Activated T-helper 2 cell treated with anti-CD3 and anti-CD28 coated beads, Interferon-gamma antibody, Interleukin-2, Interleukin-4, amounts not matched to agents 10 μg/mL and 5 μg/mL and 100 μg/mL, durations not matched to agents 14 hours and 24 hours and 36 hours (primary cell): Measurements from ENCODE around the gene NACA2. TPM values are rescaled to one million over a fixed set of nuclear protein-coding genes. Genes with fewer than 3 reads are reported as not detected.
"Not testable (repeated sequence)": the region's sequence is repeated elsewhere in the genome, so short reads cannot be mapped to it uniquely, and the experiment has no call there.

ENCODE experiments used
- DNase-seq: peaks from one replicate; pipeline ENCODE4 v3.0.0; 2021; ENCODE audit warnings: low spot score
- H3K27ac Mint-ChIP-seq: one replicate; pipeline ENCODE4 v1.8.0; 2021; ENCODE audit warnings: mixed read lengths
- H3K27me3 Mint-ChIP-seq: one replicate; pipeline ENCODE4 v1.8.0; 2021; ENCODE audit warnings: low read depth, mixed read lengths
- H3K36me3 Mint-ChIP-seq: one replicate; pipeline ENCODE4 v1.8.0; 2021; ENCODE audit warnings: low read depth, mixed read lengths
- H3K4me1 Mint-ChIP-seq: one replicate; pipeline ENCODE4 v1.8.0; 2021; ENCODE audit warnings: low read depth, mixed read lengths
- H3K4me3 Mint-ChIP-seq: one replicate; pipeline ENCODE4 v1.8.0; 2021; ENCODE audit warnings: low read depth, mild to moderate bottlenecking, moderate library complexity, mixed read lengths
- H3K9me3 Mint-ChIP-seq: one replicate; pipeline ENCODE4 v1.8.0; 2021; ENCODE audit warnings: mixed read lengths
- intact Hi-C: fragments of 100-400 bp; cut with micrococcal nuclease; formaldehyde crosslinking; loops from one replicate; pipeline ENCODE4 v1.15.1; 2023
- total RNA-seq: library from RNA; stranded (reverse); gene quantifications from 2 replicates; pipeline ENCODE4 v1.2.3, GENCODE V29; 2022

Gene NACA2
- not detected in 2 replicates for total RNA-seq

DNA sequence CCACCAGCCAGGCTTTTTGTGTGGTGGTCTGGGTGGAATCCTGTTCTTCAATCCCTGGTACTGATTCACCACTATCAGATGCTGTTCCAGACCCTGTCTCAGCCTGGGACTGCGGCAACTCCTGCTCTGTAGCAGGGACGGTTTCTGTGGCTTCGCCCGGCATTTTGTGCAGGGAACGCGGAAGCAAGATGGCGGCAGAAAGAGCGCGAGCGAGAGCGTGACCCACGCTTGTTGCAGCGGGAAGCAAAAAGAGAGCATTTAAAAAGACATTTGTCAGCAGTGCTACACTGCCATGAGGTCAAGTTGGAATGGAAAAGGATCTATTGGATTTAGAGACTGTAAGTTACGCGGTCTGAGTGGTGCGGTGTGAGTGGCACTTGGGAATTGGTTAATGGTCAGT, at the start of gene NACA2:
Gene NACA2 (minus strand): TSS at position 202 of the 400 bp plus-strand sequence. CDS start 39 bp downstream, at position 163.
- no peak for DNase-seq
- intact Hi-C loops: no loop called here
- peaks cover 10% of the 10 kb centered on the region for H3K27me3 Mint-ChIP-seq
- no peak within 1 kb of the TSS for H3K4me3 Mint-ChIP-seq
- H3K9me3 Mint-ChIP-seq: no peaks in the 10 kb centered on the region
- H3K36me3 Mint-ChIP-seq: no peaks in the 10 kb centered on the region
- no peak within 1 kb of the TSS for H3K27ac Mint-ChIP-seq
- no peaks in the 10 kb centered on the region for H3K4me1 Mint-ChIP-seq

DNA sequence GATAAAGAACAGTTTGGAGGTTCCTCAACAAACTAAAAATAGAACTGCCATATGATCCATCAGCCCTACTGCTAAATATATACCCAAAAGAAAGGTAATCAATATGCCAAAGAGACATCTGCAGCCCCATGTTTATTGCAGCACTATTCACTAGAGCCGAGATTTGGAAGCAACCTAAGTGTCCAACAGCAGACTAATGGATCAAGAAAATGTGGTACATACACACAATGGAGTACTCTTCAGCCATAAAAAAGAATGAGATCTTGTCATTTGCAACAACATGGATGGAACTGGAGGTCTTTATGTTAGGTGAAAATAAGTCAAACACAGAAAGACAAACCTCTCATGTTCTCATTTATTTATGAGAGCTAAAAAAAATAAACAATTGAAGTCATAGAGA, 48.8 kb upstream of the NACA2 start:
- Mint-ChIP-seq H3K9me3 (no peaks in the 10 kb centered on the region), H3K4me1 (peaks cover 11% of the 10 kb centered on the region), H3K36me3 (no peaks in the 10 kb centered on the region), H3K27ac (no peak overlapping the region), H3K27me3 (peaks cover 56% of the 10 kb centered on the region), H3K4me3 (no peak overlapping the region)
- intact Hi-C loops: loop anchor here (5.0 kb wide), 1 partner anchor 467 kb away; no protein-coding TSS in a partner anchor
- no peak for DNase-seq

DNA sequence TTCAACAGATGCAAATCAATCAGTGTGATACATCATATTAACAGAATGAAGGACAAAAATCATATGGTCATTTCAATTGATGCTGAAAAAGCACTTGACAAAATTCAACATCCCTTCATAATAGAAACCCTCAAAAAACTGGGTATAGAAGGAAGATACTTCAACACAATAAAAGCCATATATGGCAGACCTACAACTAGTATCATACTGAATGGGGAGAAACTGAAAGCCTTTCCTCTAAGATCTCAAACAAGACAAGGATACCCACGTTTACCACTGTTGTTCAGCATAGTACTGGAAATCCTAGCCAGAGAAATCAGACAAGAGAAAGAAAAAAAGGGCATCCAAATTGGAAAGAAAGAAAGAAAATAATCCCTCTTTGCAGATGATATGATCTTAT, 47.1 kb upstream of the NACA2 start:
- peaks cover 11% of the 10 kb centered on the region for H3K4me1 Mint-ChIP-seq
- intact Hi-C loops: loop anchor here (5.0 kb wide), 1 partner anchor 469 kb away; no protein-coding TSS in a partner anchor
- no peaks in the 10 kb centered on the region for H3K9me3 Mint-ChIP-seq
- H3K27me3 Mint-ChIP-seq: peaks cover 64% of the 10 kb centered on the region
- H3K27ac Mint-ChIP-seq: no peak overlapping the region
- H3K36me3 Mint-ChIP-seq: no peaks in the 10 kb centered on the region
- H3K4me3 Mint-ChIP-seq: no peak overlapping the region
- DNase-seq: no peak

DNA sequence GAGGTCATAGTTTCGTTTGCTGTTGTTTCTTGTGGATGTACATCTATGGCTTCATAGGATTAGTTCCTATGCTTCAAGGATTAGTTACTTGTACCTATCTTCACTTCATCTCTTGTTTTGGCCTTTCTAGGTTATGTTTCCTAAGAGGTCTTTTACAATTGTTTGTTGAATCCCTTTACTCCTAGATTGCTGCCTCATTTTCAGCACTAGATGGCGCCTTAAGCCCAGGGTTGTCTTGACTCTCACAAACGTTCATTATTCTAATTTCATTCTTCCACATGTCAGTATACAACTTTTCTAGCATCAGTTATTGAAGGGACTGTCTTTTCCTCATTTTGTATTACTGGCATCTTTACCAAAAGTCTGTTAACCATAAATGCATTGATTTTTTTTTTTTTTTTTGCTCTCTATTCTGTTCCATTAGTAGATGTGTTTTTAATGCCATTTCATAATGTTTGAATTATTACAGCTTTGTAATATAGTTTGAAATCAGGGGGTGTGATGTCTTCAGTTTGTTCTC, 45.0 kb upstream of the NACA2 start:
- H3K27me3 Mint-ChIP-seq: peaks cover 73% of the 10 kb centered on the region
- H3K4me3 Mint-ChIP-seq: no peak overlapping the region
- H3K27ac Mint-ChIP-seq: no peak overlapping the region
- peaks cover 11% of the 10 kb centered on the region for H3K4me1 Mint-ChIP-seq
- no peaks in the 10 kb centered on the region for H3K36me3 Mint-ChIP-seq
- no peak for DNase-seq
- intact Hi-C loops: loop anchor here (1.0 to 5.0 kb wide), 2 partner anchors 201 to 471 kb away; no protein-coding TSS in a partner anchor
- no peaks in the 10 kb centered on the region for H3K9me3 Mint-ChIP-seq

DNA sequence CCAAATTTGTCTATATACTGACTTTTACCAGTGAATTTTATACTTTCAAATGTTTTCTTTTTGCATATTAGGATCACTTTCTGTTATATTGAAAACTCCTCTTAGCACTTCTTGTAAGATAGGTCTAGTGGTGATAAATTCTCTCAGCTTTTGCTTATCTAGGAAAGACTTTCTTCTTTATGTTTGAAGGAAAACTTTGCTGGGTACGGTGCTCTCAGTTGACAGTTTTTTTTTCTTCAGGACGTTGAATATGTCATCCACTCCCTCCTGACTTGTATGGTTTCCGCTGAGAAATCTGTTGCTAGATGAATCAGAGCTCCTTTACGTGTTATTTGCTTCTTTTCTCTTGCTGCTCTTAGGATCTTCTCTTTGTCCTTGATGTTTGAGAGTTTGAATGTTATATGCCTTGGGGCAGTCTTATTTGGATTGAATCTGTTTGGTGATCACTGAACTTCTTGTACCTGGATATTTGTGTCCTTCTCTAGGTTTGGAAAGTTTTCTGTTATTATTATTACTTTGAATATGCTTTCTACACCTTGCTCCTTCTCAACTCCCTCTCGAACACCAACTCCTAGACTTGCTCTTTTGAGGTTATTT, 44.0 kb upstream of the NACA2 start:
- Mint-ChIP-seq H3K36me3 (no peaks in the 10 kb centered on the region), H3K9me3 (no peaks in the 10 kb centered on the region), H3K4me1 (peaks cover 11% of the 10 kb centered on the region), H3K4me3 (no peak overlapping the region), H3K27me3 (peaks cover 79% of the 10 kb centered on the region), H3K27ac (no peak overlapping the region)
- no peak for DNase-seq
- intact Hi-C loops: loop anchor here (5.0 kb wide), 1 partner anchor 472 kb away; no protein-coding TSS in a partner anchor

DNA sequence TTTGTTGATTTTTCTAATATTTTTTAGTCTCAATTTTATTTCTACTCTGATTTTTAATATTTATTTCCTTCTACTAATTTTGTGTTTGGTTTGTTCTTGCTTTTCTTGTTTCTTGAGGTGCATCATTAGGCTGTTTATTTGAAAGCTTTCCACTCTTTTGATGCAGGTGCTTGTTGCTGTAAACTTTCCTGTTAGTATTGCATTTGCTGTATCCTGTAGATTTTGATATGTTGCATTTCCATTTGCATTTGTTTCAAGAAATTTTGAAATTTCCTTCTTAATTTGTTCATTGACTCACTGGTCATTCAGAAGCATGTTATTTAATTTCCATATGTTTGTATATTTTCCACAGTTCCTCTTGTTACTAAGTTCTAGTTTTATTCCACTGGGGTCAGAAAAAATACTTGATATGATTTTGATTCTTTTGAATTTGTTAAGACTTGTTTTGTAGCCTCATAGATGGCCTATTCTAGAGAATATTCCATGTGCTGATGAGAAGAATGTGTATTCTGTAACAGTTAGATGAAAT, 43.1 kb upstream of the NACA2 start:
- no peak for DNase-seq
- H3K27me3 Mint-ChIP-seq: peaks cover 71% of the 10 kb centered on the region
- H3K9me3 Mint-ChIP-seq: no peaks in the 10 kb centered on the region
- no peak overlapping the region for H3K27ac Mint-ChIP-seq
- no peaks in the 10 kb centered on the region for H3K36me3 Mint-ChIP-seq
- H3K4me3 Mint-ChIP-seq: no peak overlapping the region
- H3K4me1 Mint-ChIP-seq: peaks cover 11% of the 10 kb centered on the region
- intact Hi-C loops: no loop called here

DNA sequence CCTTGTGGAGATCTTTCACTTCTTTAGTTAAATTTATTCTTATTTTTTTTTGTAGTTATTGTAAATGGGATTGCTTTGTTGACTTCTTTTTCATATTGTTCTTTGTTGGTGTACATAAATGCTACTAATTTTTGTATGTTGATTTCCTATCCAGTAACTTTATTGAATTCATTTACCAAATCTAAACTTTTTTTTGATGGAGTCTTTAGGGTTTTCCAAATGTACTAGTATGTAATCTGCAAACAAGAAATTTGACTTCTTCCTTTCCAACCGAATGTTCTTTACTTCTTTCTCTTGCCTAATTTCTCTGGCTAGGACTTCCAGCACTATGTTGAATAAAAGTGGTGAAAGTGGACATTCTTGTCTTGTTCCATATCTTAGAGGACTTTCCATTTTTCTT, 41.8 kb upstream of the NACA2 start:
- H3K9me3 Mint-ChIP-seq: no peaks in the 10 kb centered on the region
- intact Hi-C loops: no loop called here
- no peak overlapping the region for H3K27ac Mint-ChIP-seq
- H3K27me3 Mint-ChIP-seq: peaks cover 58% of the 10 kb centered on the region
- DNase-seq: no peak
- peaks cover 8% of the 10 kb centered on the region for H3K4me1 Mint-ChIP-seq
- no peak overlapping the region for H3K4me3 Mint-ChIP-seq
- H3K36me3 Mint-ChIP-seq: no peaks in the 10 kb centered on the region

DNA sequence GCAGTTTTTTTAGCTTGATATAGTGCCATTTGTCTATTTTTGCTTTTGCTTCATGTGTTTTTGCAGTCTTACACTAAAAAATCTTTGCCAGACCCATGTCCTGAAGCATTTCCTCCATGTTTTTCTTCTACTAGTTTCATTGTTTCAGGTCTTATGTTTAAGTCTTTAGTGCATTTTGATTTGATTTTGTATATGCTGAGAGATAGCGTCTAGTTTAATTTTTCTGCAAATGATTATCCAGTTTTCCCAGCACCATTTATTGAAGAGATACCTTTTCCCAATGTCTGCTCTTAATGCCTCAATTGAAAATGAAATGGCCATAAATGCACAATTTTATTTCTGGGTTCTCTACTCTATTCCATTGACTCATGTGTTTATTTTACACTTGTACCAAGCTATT, 40.8 kb upstream of the NACA2 start:
- Mint-ChIP-seq H3K4me3 (no peak overlapping the region), H3K27me3 (peaks cover 56% of the 10 kb centered on the region), H3K4me1 (peaks cover 4% of the 10 kb centered on the region), H3K27ac (no peak overlapping the region), H3K9me3 (no peaks in the 10 kb centered on the region), H3K36me3 (no peaks in the 10 kb centered on the region)
- DNase-seq: no peak
- intact Hi-C loops: no loop called here

DNA sequence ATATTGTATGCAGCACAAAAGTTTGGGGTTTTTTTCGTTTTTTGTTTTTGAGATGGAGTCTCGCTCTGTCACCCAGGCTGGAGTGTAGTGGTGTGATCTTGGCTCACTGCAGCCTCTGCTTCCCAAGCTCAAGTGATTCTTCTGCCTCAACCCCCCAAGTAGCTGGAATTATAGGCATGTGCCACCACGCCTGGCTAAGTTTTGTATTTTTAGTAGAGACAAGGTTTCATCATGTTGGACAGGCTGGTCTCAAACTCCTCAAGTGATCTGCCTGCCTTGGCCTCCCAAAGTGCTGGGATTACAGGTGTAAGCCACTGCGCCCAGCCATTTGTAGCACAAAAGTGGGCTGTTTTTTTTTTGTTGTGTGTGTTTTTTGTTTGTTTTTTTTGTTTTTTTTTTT, 37.1 kb upstream of the NACA2 start:
- H3K4me3 Mint-ChIP-seq, H3K36me3 Mint-ChIP-seq, intact Hi-C loops, H3K4me1 Mint-ChIP-seq, DNase-seq, H3K27ac Mint-ChIP-seq, H3K9me3 Mint-ChIP-seq: not testable (repeated sequence)
- H3K27me3 Mint-ChIP-seq: peaks cover 45% of the 10 kb centered on the region

DNA sequence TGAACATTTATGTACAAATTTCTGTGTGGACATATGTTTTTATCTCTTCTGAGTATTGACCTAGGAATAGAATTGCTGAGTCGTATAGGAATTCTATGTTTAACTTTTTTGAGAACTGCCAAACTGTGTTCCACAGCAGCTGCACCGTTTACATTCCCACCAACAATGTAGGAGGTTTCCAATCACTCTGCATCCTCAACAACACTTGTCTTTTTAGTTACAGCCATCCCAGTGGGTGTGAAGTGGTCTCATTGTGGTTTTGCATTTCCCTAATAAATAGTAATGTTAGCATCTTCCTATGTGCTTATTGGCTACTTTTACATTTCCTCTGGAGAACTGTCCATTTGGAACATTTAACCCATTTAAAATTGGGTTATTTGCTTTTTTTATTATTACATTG, 36.6 kb upstream of the NACA2 start:
- H3K36me3 Mint-ChIP-seq: no peaks in the 10 kb centered on the region
- H3K4me3 Mint-ChIP-seq: no peak overlapping the region
- H3K9me3 Mint-ChIP-seq: no peaks in the 10 kb centered on the region
- H3K27me3 Mint-ChIP-seq: peaks cover 42% of the 10 kb centered on the region
- intact Hi-C loops: no loop called here
- H3K4me1 Mint-ChIP-seq: no peaks in the 10 kb centered on the region
- no peak for DNase-seq
- H3K27ac Mint-ChIP-seq: no peak overlapping the region

DNA sequence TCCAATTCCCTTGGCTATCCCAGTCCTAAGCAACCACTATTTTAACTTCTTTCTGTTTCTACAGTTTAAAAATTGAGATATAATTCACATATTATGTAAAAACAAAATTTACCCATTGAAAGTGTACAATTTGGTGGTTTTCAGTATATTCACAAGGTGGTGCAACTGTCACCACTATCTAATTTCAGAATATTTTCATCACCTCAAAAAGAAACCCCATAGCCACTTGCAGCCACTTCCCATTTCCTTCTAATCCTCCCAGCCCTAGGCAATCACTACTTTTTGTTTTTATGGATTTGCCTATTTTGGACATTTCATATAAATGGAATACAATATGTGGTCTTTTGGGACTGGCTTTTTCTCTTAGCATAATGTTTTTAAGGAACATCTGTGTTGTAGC, 36.1 kb upstream of the NACA2 start:
- Mint-ChIP-seq H3K4me3 (no peak overlapping the region), H3K27me3 (peaks cover 42% of the 10 kb centered on the region), H3K36me3 (no peaks in the 10 kb centered on the region), H3K27ac (no peak overlapping the region), H3K4me1 (no peaks in the 10 kb centered on the region), H3K9me3 (no peaks in the 10 kb centered on the region)
- no peak for DNase-seq
- intact Hi-C loops: no loop called here

DNA sequence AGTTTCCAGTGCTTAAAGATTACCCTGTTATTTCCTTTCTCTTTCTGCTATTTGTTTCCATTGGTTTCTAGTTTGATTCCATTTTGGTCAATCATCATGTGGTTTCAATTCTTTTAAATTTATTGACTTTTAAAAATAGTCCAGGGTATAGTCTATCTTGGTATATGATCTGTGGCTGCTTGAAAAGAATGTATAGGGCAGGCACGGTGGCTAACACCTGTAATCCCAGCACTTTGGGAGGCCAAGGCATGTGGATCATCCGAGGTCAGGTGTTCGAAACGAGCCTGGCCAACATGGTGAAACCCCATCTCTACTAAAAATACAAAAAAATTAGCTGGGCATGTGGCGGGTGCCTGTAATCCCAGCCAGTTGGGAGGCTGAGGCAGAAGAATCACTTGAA, 34.5 kb upstream of the NACA2 start:
- intact Hi-C loops: no loop called here
- peaks cover 30% of the 10 kb centered on the region for H3K27me3 Mint-ChIP-seq
- H3K27ac Mint-ChIP-seq: no peak overlapping the region

DNA sequence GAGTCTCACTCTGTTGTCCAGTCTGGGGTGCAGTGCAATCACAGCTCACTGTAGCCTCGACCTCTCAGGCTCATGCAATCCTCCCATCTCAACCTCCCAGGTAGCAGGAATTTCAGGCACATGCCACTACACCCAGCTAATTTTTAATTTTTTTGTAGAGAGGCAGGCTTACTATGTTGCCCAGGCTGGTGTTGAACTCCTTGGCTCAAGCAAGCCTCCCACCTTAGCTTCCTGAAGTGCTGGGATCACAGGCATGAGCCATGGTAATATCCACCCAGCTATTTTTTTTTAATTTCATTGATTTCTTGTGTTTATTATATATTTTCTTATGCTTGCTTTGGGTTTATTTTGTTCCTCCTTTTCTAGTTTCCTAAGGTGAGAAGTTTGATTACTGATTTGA, 33.9 kb upstream of the NACA2 start:
- H3K9me3 Mint-ChIP-seq: peaks cover 2% of the 10 kb centered on the region
- H3K4me3 Mint-ChIP-seq: no peak overlapping the region
- H3K36me3 Mint-ChIP-seq: no peaks in the 10 kb centered on the region
- intact Hi-C loops: no loop called here
- no peak for DNase-seq
- peaks cover 25% of the 10 kb centered on the region for H3K27me3 Mint-ChIP-seq
- H3K27ac Mint-ChIP-seq: no peak overlapping the region
- H3K4me1 Mint-ChIP-seq: no peaks in the 10 kb centered on the region

More for the DNA sequence above, 34.5 kb upstream of the NACA2 start:
- no peaks in the 10 kb centered on the region for H3K9me3 Mint-ChIP-seq
- H3K36me3 Mint-ChIP-seq: no peaks in the 10 kb centered on the region
- no peaks in the 10 kb centered on the region for H3K4me1 Mint-ChIP-seq
- DNase-seq: no peak
- H3K4me3 Mint-ChIP-seq: no peak overlapping the region
